Choroid plexus epithelial cell (primary cell): ENCODE results near the gene SPAG16.

Experiments used
- DNase-seq: peaks from one replicate; pipeline ENCODE4 v3.0.0-alpha.2; 2010; ENCODE audit warnings: low read depth
- H3K4me3 ChIP-seq: 2 replicates; pipeline ENCODE4 v1.5.1; 2011; ENCODE audit warnings: low read depth, mild to moderate bottlenecking, control low read depth, low read length, moderate library complexity
- TF ChIP-seq, protein P1 (sequence below): conservative IDR thresholded peaks from 2 replicates; pipeline ENCODE4 v1.5.1; 2011; ENCODE audit warnings: low read depth, mild to moderate bottlenecking, control low read depth, inconsistent platforms, low read length, moderate library complexity

The SPAG16 gene

GRCh38 chr2:213861638-213862037 is 577.4 kb downstream of the SPAG16 start:
- no peak for DNase-seq
- TF ChIP-seq, protein P1, sequence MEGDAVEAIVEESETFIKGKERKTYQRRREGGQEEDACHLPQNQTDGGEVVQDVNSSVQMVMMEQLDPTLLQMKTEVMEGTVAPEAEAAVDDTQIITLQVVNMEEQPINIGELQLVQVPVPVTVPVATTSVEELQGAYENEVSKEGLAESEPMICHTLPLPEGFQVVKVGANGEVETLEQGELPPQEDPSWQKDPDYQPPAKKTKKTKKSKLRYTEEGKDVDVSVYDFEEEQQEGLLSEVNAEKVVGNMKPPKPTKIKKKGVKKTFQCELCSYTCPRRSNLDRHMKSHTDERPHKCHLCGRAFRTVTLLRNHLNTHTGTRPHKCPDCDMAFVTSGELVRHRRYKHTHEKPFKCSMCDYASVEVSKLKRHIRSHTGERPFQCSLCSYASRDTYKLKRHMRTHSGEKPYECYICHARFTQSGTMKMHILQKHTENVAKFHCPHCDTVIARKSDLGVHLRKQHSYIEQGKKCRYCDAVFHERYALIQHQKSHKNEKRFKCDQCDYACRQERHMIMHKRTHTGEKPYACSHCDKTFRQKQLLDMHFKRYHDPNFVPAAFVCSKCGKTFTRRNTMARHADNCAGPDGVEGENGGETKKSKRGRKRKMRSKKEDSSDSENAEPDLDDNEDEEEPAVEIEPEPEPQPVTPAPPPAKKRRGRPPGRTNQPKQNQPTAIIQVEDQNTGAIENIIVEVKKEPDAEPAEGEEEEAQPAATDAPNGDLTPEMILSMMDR, result no peak
- H3K4me3 ChIP-seq, result no peak overlapping the region

DNA sequence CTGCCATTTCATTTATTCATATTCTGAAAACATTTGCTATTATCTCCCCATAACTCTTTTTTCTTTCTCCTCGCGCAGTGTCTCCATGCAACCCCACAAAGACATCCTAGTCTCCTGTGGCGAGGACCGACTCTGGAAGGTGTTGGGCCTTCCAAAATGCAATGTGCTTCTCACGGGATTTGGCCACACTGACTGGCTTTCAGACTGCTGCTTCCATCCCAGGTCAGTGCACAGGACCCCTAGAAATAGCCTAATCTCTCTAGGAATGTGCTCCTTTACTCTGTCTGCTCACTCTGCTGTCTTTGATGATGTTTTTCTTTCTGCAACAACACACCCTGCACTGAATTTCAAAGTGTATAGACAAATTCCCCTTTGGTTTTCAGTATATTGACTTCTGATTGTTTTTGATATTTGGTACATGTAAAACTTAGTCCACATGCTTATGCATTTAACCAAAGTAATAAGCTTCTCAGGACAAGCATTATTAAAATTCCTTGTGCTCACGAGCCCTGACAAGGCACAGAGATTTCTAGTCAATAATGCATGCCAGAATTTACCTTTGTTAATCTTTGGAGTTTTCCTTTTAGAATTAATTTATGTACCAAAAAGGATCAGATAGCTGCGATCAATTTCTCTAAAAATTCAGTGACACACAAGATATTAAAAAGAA is 578.3 kb downstream of the SPAG16 start:
- TF ChIP-seq, protein P1, result no peak
- DNase-seq, result no peak
- no peak overlapping the region for H3K4me3 ChIP-seq

DNA sequence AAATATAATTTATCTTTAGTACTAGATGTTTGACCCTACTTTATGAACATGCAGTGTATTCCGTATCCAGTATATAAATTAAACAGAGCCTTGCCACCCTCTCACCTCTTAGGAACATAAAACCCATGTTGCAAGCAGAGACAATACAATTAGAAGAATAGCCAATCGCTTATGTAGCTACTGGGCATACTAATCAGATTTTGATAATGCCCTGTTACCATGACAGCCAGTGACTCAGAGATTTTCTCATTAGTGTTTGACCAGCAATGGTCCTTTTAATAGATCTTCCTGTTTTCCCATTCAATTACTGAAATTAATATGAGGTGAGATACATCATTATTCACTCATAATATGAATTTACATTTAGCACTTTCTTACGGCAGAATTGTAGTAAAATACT is 579.3 kb downstream of the SPAG16 start:
- DNase-seq, result no peak
- H3K4me3 ChIP-seq, result no peak overlapping the region
- TF ChIP-seq, protein P1, result no peak

GRCh38 chr2:213868526-213868925 is 584.3 kb downstream of the SPAG16 start:
- DNase-seq, result no peak
- TF ChIP-seq, protein P1, result no peak
- H3K4me3 ChIP-seq, result no peak overlapping the region

DNA sequence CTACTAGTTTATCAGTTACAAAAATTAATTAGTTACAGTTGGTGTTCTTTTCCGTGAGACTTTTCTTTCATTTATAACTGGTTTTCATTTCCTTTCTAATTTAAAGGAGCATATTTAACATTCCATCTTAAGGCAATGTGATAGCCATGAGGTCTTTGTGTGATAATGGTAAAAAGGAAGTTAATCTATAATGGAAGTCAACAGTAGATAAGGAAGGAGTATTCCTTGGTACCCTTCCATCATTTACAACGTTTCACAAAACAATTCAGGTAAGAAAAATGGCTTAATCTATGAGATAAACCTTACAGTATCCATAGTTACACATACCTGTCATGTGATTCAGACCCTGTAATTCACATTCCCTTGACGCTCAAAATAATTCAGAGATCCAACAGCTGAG is 601.2 kb downstream of the SPAG16 start:
- H3K4me3 ChIP-seq, result no peak overlapping the region
- no peak for DNase-seq
- TF ChIP-seq, protein P1, result no peak

DNA sequence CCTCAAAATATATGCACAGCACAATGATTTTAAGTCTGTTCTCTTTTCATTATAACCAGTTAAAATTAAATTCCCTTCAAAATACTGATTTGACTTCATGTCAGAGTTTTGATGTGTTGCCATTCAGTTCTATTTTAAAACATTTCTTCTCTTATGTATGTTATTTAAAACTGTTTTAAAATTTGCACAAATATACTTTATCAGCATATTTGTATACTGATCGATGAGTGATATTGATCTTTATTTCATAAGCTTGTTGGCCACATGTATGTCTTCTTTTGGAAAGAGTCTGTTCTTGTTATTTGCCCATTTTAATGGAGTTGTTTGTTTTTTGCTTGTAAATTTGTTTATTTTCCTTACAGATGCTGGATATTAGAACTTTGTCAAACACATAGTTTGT is 630.2 kb downstream of the SPAG16 start:
- DNase-seq, result no peak
- H3K4me3 ChIP-seq, result no peak overlapping the region
- TF ChIP-seq, protein P1, result no peak

DNA sequence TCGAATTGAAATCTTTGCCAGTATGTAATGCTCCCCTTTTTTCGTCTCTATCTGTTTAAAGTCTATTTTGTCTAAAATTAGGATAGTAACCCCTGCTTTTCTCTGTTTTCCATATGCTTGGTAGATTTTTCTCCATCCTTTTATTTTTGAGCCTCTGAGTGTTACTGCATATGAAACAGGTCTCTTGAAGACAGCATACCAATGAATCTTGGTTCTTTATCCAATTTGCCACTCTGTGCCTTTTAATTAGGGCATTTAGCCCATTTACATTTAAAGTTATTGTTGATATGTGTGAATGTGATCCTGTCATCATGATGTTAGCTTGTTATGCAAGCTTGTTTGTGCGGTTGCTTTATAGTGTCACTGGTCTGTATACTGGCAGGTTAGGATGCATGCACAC is 635.8 kb downstream of the SPAG16 start:
- DNase-seq, result no peak
- H3K4me3 ChIP-seq, result no peak overlapping the region
- TF ChIP-seq, protein P1, result no peak
